K562 (cell line): ENCODE results near the gene SLC17A2. TPM values are rescaled to one million over a fixed set of nuclear protein-coding genes. Genes with fewer than 3 reads are reported as not detected.
A peak's percentile ranks its signal among the peaks of the same experiment; 100 is the strongest.

Experiments used
- BCL6 ChIP-seq: fragments of 250-450 bp; sonication (Bioruptor Pico); IDR thresholded peaks from 2 replicates; pipeline ENCODE4 v1.4.0; 2020
- BHLHE40 ChIP-seq: IDR thresholded peaks from 2 replicates; pipeline ENCODE4 v1.6.1; 2011; ENCODE audit warnings: low read length, improper control_type of control experiment
- ETV5 ChIP-seq: sonication (generic); formaldehyde crosslinking; IDR thresholded peaks from 2 replicates; pipeline ENCODE4 v1.4.0; 2020; ENCODE audit warnings: low read depth, mild to moderate bottlenecking, missing genetic modification reagents
- KDM2B ChIP-seq: fragments of 250-450 bp; sonication (Bioruptor Pico); IDR thresholded peaks from 2 replicates; pipeline ENCODE4 v1.8.0; 2021; ENCODE audit warnings: mild to moderate bottlenecking, moderate library complexity
- MCM5 ChIP-seq: fragments of 450-650 bp; IDR thresholded peaks from 2 replicates; pipeline ENCODE4 v1.6.1; 2016; ENCODE audit warnings: low read depth
- NCOR1 ChIP-seq: fragments of 450-650 bp; IDR thresholded peaks from 2 replicates; pipeline ENCODE4 v1.6.1; 2016; ENCODE audit warnings: mild to moderate bottlenecking, moderate library complexity
- SRSF3 ChIP-seq: fragments of 200-400 bp; formaldehyde crosslinking; IDR thresholded peaks from 2 replicates; pipeline ENCODE4 v1.6.1; 2016; ENCODE audit warnings: mild to moderate bottlenecking, low read length, moderate library complexity; ENCODE audit not compliant: insufficient read depth
- STAT5B ChIP-seq: fragments of 250-450 bp; sonication (Bioruptor Pico); IDR thresholded peaks from 2 replicates; pipeline ENCODE4 v1.8.0; 2021; ENCODE audit warnings: mild to moderate bottlenecking, inconsistent platforms
- ZBTB7A ChIP-seq: IDR thresholded peaks from 2 replicates; pipeline ENCODE4 v1.6.1; 2011; ENCODE audit warnings: low read depth, mild to moderate bottlenecking, low read length, moderate library complexity, borderline replicate concordance; ENCODE audit not compliant: control insufficient read depth
- ZBTB8A ChIP-seq: fragments of 450-650 bp; IDR thresholded peaks from 2 replicates; pipeline ENCODE4 v1.6.1; 2018; ENCODE audit warnings: mild to moderate bottlenecking, moderate library complexity; ENCODE audit not compliant: partially characterized antibody
- ZNF212 ChIP-seq: fragments of 450-650 bp; formaldehyde crosslinking; IDR thresholded peaks from 2 replicates; pipeline ENCODE4 v1.4.0; 2020; ENCODE audit warnings: mild to moderate bottlenecking
- ZNF316 ChIP-seq: fragments of 450-650 bp; IDR thresholded peaks from 2 replicates; pipeline ENCODE4 v1.6.1; 2016
- ZNF384 ChIP-seq: IDR thresholded peaks from 2 replicates; pipeline ENCODE4 v1.6.1; 2012; ENCODE audit warnings: low read depth, low read length, improper control_type of control experiment
- ZNF699 ChIP-seq: fragments of 250-450 bp; sonication (Bioruptor Pico); IDR thresholded peaks from 2 replicates; pipeline ENCODE4 v1.8.0; 2021; ENCODE audit warnings: mild to moderate bottlenecking, moderate library complexity; ENCODE audit not compliant: insufficient replicate concordance
- polyA plus RNA-seq, 8 experiments: library from polyadenylated mRNA; depleted of rRNA in 4 of 8; stranded (reverse) in 5 of 8; unstranded in 3 of 8; fragments of >200 nt; fragmentation: Nextera tagmentation in 2 of 8; fragmentation: Illumina TruSeq in 1 of 8; extraction: Ambion mirVana in 2 of 8; extraction: Trizol in 1 of 8; gene quantifications; 2 replicates each; pipeline versions ENCODE4 v1.2.1 to v1.2.3, GENCODE V29; 2011 to 2014; ENCODE audit warnings: inconsistent platforms in 1 of 8, missing spikeins in 1 of 8
- total RNA-seq, 7 experiments: library from RNA; depleted of rRNA in 6 of 7; stranded (reverse); fragments of >200 nt in 6 of 7; fragmentation: Illumina TruSeq in 2 of 7; extraction: Trizol in 2 of 7; gene quantifications; 2 replicates each; pipeline versions ENCODE4 v1.2.1 to v1.2.3, GENCODE V29; 2011 to 2021; ENCODE audit warnings: low replicate concordance in 1 of 7
- TF ChIP-seq, protein P1 (sequence below): sonication (generic); IDR thresholded peaks from 2 replicates; pipeline ENCODE4 v1.6.1; 2016
- TF ChIP-seq, protein P2 (sequence below): fragments of 450-650 bp; IDR thresholded peaks from 2 replicates; pipeline ENCODE4 v1.6.1; 2016; ENCODE audit warnings: mild to moderate bottlenecking, moderate library complexity

The SLC17A2 gene
- total and polyA plus RNA-seq, 9 of the 15 experiments (the other 6 are each of a cell fraction or from before 2014, with no cell fraction given) = not detected

DNA sequence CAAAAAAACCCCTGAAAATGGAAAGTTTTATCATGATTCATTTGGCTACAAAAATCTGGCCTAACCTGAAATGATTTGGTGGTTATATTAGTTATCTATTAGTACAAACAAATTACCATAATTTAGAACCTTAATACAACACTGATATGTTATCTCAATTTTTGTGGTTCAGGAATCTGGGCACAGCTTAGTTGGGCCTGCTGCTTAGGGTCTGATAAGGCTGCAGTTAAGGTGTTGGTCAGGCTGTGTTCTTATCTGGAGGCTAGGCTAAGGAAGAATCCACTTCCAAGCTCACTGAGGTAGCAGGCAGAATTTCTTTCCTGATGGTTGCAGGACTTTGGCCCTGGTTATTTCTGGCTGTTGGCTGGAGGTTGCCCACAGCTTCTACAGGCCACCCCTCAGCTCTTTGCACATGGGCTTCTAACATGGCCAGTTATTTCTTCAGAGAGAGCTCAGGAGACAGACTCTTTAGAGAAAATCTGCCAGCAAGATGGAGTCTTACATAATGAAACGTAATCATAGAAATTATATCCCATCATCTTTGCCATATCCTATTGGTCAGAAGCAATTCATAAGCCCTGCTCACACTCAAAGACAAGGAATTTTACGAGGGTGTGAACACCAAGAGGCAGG, 43.5 kb upstream of the SLC17A2 start (continued):
- TF ChIP-seq ZBTB8A (no peak), STAT5B (CRISPR knock-in tag) (no peak), MCM5 (no peak), BCL6 (CRISPR knock-in tag) (peak; percentile 70), SRSF3 (no peak), ZNF316 (no peak), KDM2B (no peak), ZNF212 (CRISPR knock-in tag) (no peak), NCOR1 (peak; percentile 89), ZBTB7A (no peak), ZNF699 (CRISPR knock-in tag) (no peak), ZNF384 (no peak), BHLHE40 (peak; percentile 62), ETV5 (CRISPR knock-in tag) (no peak)
- TF ChIP-seq, protein P1, sequence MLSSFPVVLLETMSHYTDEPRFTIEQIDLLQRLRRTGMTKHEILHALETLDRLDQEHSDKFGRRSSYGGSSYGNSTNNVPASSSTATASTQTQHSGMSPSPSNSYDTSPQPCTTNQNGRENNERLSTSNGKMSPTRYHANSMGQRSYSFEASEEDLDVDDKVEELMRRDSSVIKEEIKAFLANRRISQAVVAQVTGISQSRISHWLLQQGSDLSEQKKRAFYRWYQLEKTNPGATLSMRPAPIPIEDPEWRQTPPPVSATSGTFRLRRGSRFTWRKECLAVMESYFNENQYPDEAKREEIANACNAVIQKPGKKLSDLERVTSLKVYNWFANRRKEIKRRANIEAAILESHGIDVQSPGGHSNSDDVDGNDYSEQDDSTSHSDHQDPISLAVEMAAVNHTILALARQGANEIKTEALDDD = peak; percentile 45; the same call in 1 of the 2 replicates
- TF ChIP-seq, protein P2, sequence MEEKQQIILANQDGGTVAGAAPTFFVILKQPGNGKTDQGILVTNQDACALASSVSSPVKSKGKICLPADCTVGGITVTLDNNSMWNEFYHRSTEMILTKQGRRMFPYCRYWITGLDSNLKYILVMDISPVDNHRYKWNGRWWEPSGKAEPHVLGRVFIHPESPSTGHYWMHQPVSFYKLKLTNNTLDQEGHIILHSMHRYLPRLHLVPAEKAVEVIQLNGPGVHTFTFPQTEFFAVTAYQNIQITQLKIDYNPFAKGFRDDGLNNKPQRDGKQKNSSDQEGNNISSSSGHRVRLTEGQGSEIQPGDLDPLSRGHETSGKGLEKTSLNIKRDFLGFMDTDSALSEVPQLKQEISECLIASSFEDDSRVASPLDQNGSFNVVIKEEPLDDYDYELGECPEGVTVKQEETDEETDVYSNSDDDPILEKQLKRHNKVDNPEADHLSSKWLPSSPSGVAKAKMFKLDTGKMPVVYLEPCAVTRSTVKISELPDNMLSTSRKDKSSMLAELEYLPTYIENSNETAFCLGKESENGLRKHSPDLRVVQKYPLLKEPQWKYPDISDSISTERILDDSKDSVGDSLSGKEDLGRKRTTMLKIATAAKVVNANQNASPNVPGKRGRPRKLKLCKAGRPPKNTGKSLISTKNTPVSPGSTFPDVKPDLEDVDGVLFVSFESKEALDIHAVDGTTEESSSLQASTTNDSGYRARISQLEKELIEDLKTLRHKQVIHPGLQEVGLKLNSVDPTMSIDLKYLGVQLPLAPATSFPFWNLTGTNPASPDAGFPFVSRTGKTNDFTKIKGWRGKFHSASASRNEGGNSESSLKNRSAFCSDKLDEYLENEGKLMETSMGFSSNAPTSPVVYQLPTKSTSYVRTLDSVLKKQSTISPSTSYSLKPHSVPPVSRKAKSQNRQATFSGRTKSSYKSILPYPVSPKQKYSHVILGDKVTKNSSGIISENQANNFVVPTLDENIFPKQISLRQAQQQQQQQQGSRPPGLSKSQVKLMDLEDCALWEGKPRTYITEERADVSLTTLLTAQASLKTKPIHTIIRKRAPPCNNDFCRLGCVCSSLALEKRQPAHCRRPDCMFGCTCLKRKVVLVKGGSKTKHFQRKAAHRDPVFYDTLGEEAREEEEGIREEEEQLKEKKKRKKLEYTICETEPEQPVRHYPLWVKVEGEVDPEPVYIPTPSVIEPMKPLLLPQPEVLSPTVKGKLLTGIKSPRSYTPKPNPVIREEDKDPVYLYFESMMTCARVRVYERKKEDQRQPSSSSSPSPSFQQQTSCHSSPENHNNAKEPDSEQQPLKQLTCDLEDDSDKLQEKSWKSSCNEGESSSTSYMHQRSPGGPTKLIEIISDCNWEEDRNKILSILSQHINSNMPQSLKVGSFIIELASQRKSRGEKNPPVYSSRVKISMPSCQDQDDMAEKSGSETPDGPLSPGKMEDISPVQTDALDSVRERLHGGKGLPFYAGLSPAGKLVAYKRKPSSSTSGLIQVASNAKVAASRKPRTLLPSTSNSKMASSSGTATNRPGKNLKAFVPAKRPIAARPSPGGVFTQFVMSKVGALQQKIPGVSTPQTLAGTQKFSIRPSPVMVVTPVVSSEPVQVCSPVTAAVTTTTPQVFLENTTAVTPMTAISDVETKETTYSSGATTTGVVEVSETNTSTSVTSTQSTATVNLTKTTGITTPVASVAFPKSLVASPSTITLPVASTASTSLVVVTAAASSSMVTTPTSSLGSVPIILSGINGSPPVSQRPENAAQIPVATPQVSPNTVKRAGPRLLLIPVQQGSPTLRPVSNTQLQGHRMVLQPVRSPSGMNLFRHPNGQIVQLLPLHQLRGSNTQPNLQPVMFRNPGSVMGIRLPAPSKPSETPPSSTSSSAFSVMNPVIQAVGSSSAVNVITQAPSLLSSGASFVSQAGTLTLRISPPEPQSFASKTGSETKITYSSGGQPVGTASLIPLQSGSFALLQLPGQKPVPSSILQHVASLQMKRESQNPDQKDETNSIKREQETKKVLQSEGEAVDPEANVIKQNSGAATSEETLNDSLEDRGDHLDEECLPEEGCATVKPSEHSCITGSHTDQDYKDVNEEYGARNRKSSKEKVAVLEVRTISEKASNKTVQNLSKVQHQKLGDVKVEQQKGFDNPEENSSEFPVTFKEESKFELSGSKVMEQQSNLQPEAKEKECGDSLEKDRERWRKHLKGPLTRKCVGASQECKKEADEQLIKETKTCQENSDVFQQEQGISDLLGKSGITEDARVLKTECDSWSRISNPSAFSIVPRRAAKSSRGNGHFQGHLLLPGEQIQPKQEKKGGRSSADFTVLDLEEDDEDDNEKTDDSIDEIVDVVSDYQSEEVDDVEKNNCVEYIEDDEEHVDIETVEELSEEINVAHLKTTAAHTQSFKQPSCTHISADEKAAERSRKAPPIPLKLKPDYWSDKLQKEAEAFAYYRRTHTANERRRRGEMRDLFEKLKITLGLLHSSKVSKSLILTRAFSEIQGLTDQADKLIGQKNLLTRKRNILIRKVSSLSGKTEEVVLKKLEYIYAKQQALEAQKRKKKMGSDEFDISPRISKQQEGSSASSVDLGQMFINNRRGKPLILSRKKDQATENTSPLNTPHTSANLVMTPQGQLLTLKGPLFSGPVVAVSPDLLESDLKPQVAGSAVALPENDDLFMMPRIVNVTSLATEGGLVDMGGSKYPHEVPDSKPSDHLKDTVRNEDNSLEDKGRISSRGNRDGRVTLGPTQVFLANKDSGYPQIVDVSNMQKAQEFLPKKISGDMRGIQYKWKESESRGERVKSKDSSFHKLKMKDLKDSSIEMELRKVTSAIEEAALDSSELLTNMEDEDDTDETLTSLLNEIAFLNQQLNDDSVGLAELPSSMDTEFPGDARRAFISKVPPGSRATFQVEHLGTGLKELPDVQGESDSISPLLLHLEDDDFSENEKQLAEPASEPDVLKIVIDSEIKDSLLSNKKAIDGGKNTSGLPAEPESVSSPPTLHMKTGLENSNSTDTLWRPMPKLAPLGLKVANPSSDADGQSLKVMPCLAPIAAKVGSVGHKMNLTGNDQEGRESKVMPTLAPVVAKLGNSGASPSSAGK = no peak
